ENCODE data around the gene IL27RA. TPM values are rescaled to one million over a fixed set of nuclear protein-coding genes. Genes with fewer than 3 reads are reported as not detected.

The IL27RA gene
- total RNA-seq, 1 experiment from 2014 or later: 14.2 TPM

- ChIA-PET POLR2A (ENCODE audit: unreplicated experiment) (no interaction called here), CTCF (no interaction called here)
- H3K36me3 ChIP-seq (ENCODE audit: low read depth, low read length): peaks cover 3% of the 10 kb centered on the region; the same call in 1 of the 2 replicates
- no peak overlapping the region for H3K4me2 ChIP-seq (ENCODE audit: low read length)
- TF ChIP-seq CTCF (conservative IDR thresholded peaks at IDR 0.05; ENCODE audit: low read depth, low read length) (no peak), EZH2 (IDR thresholded peaks at IDR 0.05; ENCODE audit: low read length, unreplicated experiment) (no peak), EZH2phosphoT487 (IDR thresholded peaks at IDR 0.05; ENCODE audit: borderline replicate concordance, low read length) (no peak)
- no peak for DNase-seq
- no peaks in the 10 kb centered on the region for H3K9me2 ChIP-seq (replicated peaks; ENCODE audit: low read length)
- no peaks in the 10 kb centered on the region for H3K9me3 ChIP-seq (ENCODE audit: low read length)
- H3K4me3 ChIP-seq (ENCODE audit: low read length): no peak overlapping the region
- no peak overlapping the region for H3K27ac ChIP-seq (ENCODE audit: low read length)
- H3K4me1 ChIP-seq (ENCODE audit: insufficient read depth, low read length): no peaks in the 10 kb centered on the region
- ATAC-seq: no peak
- no peaks in the 10 kb centered on the region for H3K79me2 ChIP-seq (ENCODE audit: low read length)
- no TSS peak for BruUV-seq (replicated peaks)
- H4K20me1 ChIP-seq (ENCODE audit: low read length): no peaks in the 10 kb centered on the region
- H3K27me3 ChIP-seq (ENCODE audit: low read length): no peaks in the 10 kb centered on the region
- H3F3A ChIP-seq (ENCODE audit: low read length, unreplicated experiment): no peaks in the 10 kb centered on the region
- H3K9ac ChIP-seq (ENCODE audit: low read length): no peak overlapping the region
- intact Hi-C loops (cut with micrococcal nuclease): no loop called here
- no peak overlapping the region for H2AFZ ChIP-seq (ENCODE audit: low read length)
Observed at GRCh38 chr19:13990085-13990484, 41.5 kb upstream of the IL27RA start.

GRCh38 chr19:13992025-13992424 is 39.5 kb upstream of the IL27RA start:
- Histone ChIP-seq H3K27ac (ENCODE audit: low read length) (no peak overlapping the region), H3K27me3 (ENCODE audit: low read length) (no peaks in the 10 kb centered on the region), H3K9ac (ENCODE audit: low read length) (no peak overlapping the region), H3K4me2 (ENCODE audit: low read length) (no peak overlapping the region), H3K79me2 (ENCODE audit: low read length) (no peaks in the 10 kb centered on the region), H3K9me2 (replicated peaks; ENCODE audit: low read length) (no peaks in the 10 kb centered on the region), H4K20me1 (ENCODE audit: low read length) (no peaks in the 10 kb centered on the region), H3K4me1 (ENCODE audit: insufficient read depth, low read length) (no peaks in the 10 kb centered on the region), H3K36me3 (ENCODE audit: low read depth, low read length) (peaks cover 3% of the 10 kb centered on the region; the same call in 1 of the 2 replicates), H3F3A (ENCODE audit: low read length, unreplicated experiment) (no peaks in the 10 kb centered on the region), H3K9me3 (ENCODE audit: low read length) (no peaks in the 10 kb centered on the region), H3K4me3 (ENCODE audit: low read length) (no peak overlapping the region), H2AFZ (ENCODE audit: low read length) (no peak overlapping the region)
- ChIA-PET CTCF (no interaction called here), POLR2A (ENCODE audit: unreplicated experiment) (interaction anchor here (0.6 kb wide), 1 partner anchor 15 kb away, joined by 4 read pairs; no protein-coding TSS in a partner anchor)
- intact Hi-C loops (cut with micrococcal nuclease): no loop called here
- no TSS peak for BruUV-seq (replicated peaks)
- ATAC-seq (no peak), DNase-seq (no peak)
- TF ChIP-seq EZH2phosphoT487 (IDR thresholded peaks at IDR 0.05; ENCODE audit: borderline replicate concordance, low read length): no peak
- no peak for TF ChIP-seq EZH2 (IDR thresholded peaks at IDR 0.05; ENCODE audit: low read length, unreplicated experiment)
- no peak for TF ChIP-seq CTCF (conservative IDR thresholded peaks at IDR 0.05; ENCODE audit: low read depth, low read length)

GRCh38 chr19:13993590-13994300 is 37.8 kb upstream of the IL27RA start:
- no peaks in the 10 kb centered on the region for H3K9me2 ChIP-seq (replicated peaks; ENCODE audit: low read length)
- no peaks in the 10 kb centered on the region for H3K79me2 ChIP-seq (ENCODE audit: low read length)
- H3K27ac ChIP-seq (ENCODE audit: low read length): no peak overlapping the region
- peaks cover 8% of the 10 kb centered on the region for H3K36me3 ChIP-seq (ENCODE audit: low read depth, low read length)
- H4K20me1 ChIP-seq (ENCODE audit: low read length): no peaks in the 10 kb centered on the region
- no peaks in the 10 kb centered on the region for H3F3A ChIP-seq (ENCODE audit: low read length, unreplicated experiment)
- TF ChIP-seq EZH2phosphoT487 (IDR thresholded peaks at IDR 0.05; ENCODE audit: borderline replicate concordance, low read length) (no peak), CTCF (conservative IDR thresholded peaks at IDR 0.05; ENCODE audit: low read depth, low read length) (no peak), EZH2 (IDR thresholded peaks at IDR 0.05; ENCODE audit: low read length, unreplicated experiment) (no peak)
- H3K9ac ChIP-seq (ENCODE audit: low read length): no peak overlapping the region
- H3K27me3 ChIP-seq (ENCODE audit: low read length): no peaks in the 10 kb centered on the region
- no peak overlapping the region for H3K4me3 ChIP-seq (ENCODE audit: low read length)
- H3K4me1 ChIP-seq (ENCODE audit: insufficient read depth, low read length): no peaks in the 10 kb centered on the region
- H3K9me3 ChIP-seq (ENCODE audit: low read length): no peaks in the 10 kb centered on the region
- intact Hi-C loops (cut with micrococcal nuclease): no loop called here
- no peak overlapping the region for H2AFZ ChIP-seq (ENCODE audit: low read length)
- no peak overlapping the region for H3K4me2 ChIP-seq (ENCODE audit: low read length)
- POLR2A ChIA-PET (ENCODE audit: unreplicated experiment): no interaction called here
- no TSS peak for BruUV-seq (replicated peaks)
- CTCF ChIA-PET: interaction anchor here (0.7 kb wide), 1 partner anchor 38 kb away, joined by 14 read pairs; the partner anchor contains the start of gene IL27RA
- ATAC-seq (no peak), DNase-seq (no peak)
